HEK293 (cell line): Measurements from ENCODE around the gene ANKRD11.

Experiments
- KLF10 ChIP-seq: fragments of 450-650 bp; IDR thresholded peaks from 2 replicates; pipeline ENCODE4 v1.5.1; 2018; ENCODE audit warnings: missing biosample characterization, mild to moderate bottlenecking, missing genetic modification characterization
- KLF8 ChIP-seq: fragments of 450-650 bp; formaldehyde crosslinking; IDR thresholded peaks from 2 replicates; pipeline ENCODE4 v1.5.1; 2016; ENCODE audit warnings: missing biosample characterization, missing genetic modification characterization
- MEIS1 ChIP-seq: sonication (generic); formaldehyde crosslinking; IDR thresholded peaks from 2 replicates; pipeline ENCODE4 v1.8.1; 2022; ENCODE audit warnings: missing genetic modification reagents, mild to moderate bottlenecking, borderline replicate concordance
- MYNN ChIP-seq: fragments of 450-650 bp; formaldehyde crosslinking; IDR thresholded peaks from 2 replicates; pipeline ENCODE4 v1.5.1; 2016; ENCODE audit warnings: missing biosample characterization, missing genetic modification characterization, borderline replicate concordance
- SCRT1 ChIP-seq: fragments of 450-650 bp; formaldehyde crosslinking; IDR thresholded peaks from 2 replicates; pipeline ENCODE4 v1.5.1; 2016; ENCODE audit warnings: missing biosample characterization, missing genetic modification characterization, borderline replicate concordance
- YY1 ChIP-seq: fragments of 450-650 bp; formaldehyde crosslinking; IDR thresholded peaks from 2 replicates; pipeline ENCODE4 v1.5.1; 2018; ENCODE audit warnings: missing biosample characterization, missing genetic modification characterization
- ZBTB20 ChIP-seq: fragments of 450-650 bp; formaldehyde crosslinking; IDR thresholded peaks from 2 replicates; pipeline ENCODE4 v1.5.1; 2016; ENCODE audit warnings: missing biosample characterization, missing genetic modification characterization
- ZBTB48 ChIP-seq: fragments of 450-650 bp; formaldehyde crosslinking; IDR thresholded peaks from 2 replicates; pipeline ENCODE4 v1.5.1; 2016; ENCODE audit warnings: missing biosample characterization, missing genetic modification characterization
- ZEB2 ChIP-seq: fragments of 450-650 bp; formaldehyde crosslinking; IDR thresholded peaks from 2 replicates; pipeline ENCODE4 v1.5.1; 2016; ENCODE audit warnings: missing biosample characterization, missing genetic modification characterization
- ZFHX2 ChIP-seq: fragments of 450-650 bp; formaldehyde crosslinking; conservative IDR thresholded peaks from 2 replicates; pipeline ENCODE4 v1.5.1; 2016; ENCODE audit warnings: missing biosample characterization, missing genetic modification characterization
- ZIC2 ChIP-seq: fragments of 450-650 bp; formaldehyde crosslinking; IDR thresholded peaks from 2 replicates; pipeline ENCODE4 v1.5.1; 2016; ENCODE audit warnings: missing biosample characterization, missing genetic modification characterization
- ZNF10 ChIP-seq: fragments of 450-650 bp; formaldehyde crosslinking; IDR thresholded peaks from 2 replicates; pipeline ENCODE4 v1.5.1; 2017; ENCODE audit warnings: missing biosample characterization, missing genetic modification characterization
- ZNF140 ChIP-seq: fragments of 450-650 bp; formaldehyde crosslinking; IDR thresholded peaks from 2 replicates; pipeline ENCODE4 v1.5.1; 2016; ENCODE audit warnings: missing biosample characterization, missing genetic modification characterization
- ZNF146 ChIP-seq: fragments of 450-650 bp; formaldehyde crosslinking; IDR thresholded peaks from 2 replicates; pipeline ENCODE4 v1.5.1; 2016; ENCODE audit warnings: missing biosample characterization, missing genetic modification characterization
- ZNF19 ChIP-seq: fragments of 450-650 bp; formaldehyde crosslinking; IDR thresholded peaks from 2 replicates; pipeline ENCODE4; 2016; ENCODE audit warnings: missing biosample characterization, missing genetic modification characterization, low read depth
- ZNF221 ChIP-seq: fragments of 450-650 bp; formaldehyde crosslinking; IDR thresholded peaks from 2 replicates; pipeline ENCODE4 v1.5.1; 2017; ENCODE audit warnings: missing biosample characterization, missing genetic modification characterization, borderline replicate concordance
- ZNF24 ChIP-seq: fragments of 450-650 bp; formaldehyde crosslinking; IDR thresholded peaks from 2 replicates; pipeline ENCODE4 v1.5.1; 2016; ENCODE audit warnings: missing biosample characterization, missing genetic modification characterization
- ZNF274 ChIP-seq, 2 experiments: fragments of 200-500 bp in 1 of 2; fragments of 450-650 bp in 1 of 2; sonication (Bioruptor generic) in 1 of 2; formaldehyde crosslinking in 1 of 2; IDR thresholded peaks; 2 replicates each; pipeline versions ENCODE4 v1.5.1 to v1.6.1; 2014 to 2016; ENCODE audit warnings: borderline replicate concordance in 1 of 2, inconsistent platforms in 1 of 2, low read length in 1 of 2, missing biosample characterization in 1 of 2, missing genetic modification characterization in 1 of 2
- ZNF350 ChIP-seq: fragments of 450-650 bp; formaldehyde crosslinking; IDR thresholded peaks from 2 replicates; pipeline ENCODE4 v1.5.0; 2017; ENCODE audit warnings: missing biosample characterization, mild to moderate bottlenecking, missing genetic modification characterization
- ZNF366 ChIP-seq: fragments of 450-650 bp; formaldehyde crosslinking; conservative IDR thresholded peaks from 2 replicates; pipeline ENCODE4 v1.5.1; 2016; ENCODE audit warnings: missing biosample characterization, missing genetic modification characterization
- ZNF555 ChIP-seq: fragments of 450-650 bp; formaldehyde crosslinking; conservative IDR thresholded peaks from 2 replicates; pipeline ENCODE4 v1.5.1; 2017; ENCODE audit warnings: missing biosample characterization, mild to moderate bottlenecking, missing genetic modification characterization, inconsistent platforms
- ZNF571 ChIP-seq: fragments of 450-650 bp; formaldehyde crosslinking; IDR thresholded peaks from 2 replicates; pipeline ENCODE4 v1.5.0; 2017; ENCODE audit warnings: missing biosample characterization, missing genetic modification characterization
- ZNF621 ChIP-seq: fragments of 450-650 bp; formaldehyde crosslinking; IDR thresholded peaks from 2 replicates; pipeline ENCODE4 v1.5.1; 2017; ENCODE audit warnings: missing biosample characterization, missing genetic modification characterization
- ZNF624 ChIP-seq: fragments of 450-650 bp; formaldehyde crosslinking; IDR thresholded peaks from 2 replicates; pipeline ENCODE4 v1.5.1; 2017; ENCODE audit warnings: missing biosample characterization, missing genetic modification characterization
- ZNF629 ChIP-seq: fragments of 450-650 bp; formaldehyde crosslinking; IDR thresholded peaks from 2 replicates; pipeline ENCODE4 v1.5.1; 2017; ENCODE audit warnings: missing biosample characterization, missing genetic modification characterization
- ZNF677 ChIP-seq: fragments of 450-650 bp; IDR thresholded peaks from 2 replicates; pipeline ENCODE4 v1.5.0; 2018; ENCODE audit warnings: missing biosample characterization, mild to moderate bottlenecking, missing genetic modification characterization, moderate library complexity
- ZNF701 ChIP-seq: fragments of 450-650 bp; formaldehyde crosslinking; IDR thresholded peaks from 2 replicates; pipeline ENCODE4 v1.5.1; 2016; ENCODE audit warnings: missing biosample characterization, missing genetic modification characterization
- ZNF747 ChIP-seq: fragments of 450-650 bp; formaldehyde crosslinking; IDR thresholded peaks from 2 replicates; pipeline ENCODE4 v1.5.1; 2016; ENCODE audit warnings: missing biosample characterization, missing genetic modification characterization
- ZNF843 ChIP-seq: fragments of 450-650 bp; formaldehyde crosslinking; IDR thresholded peaks from 2 replicates; pipeline ENCODE4 v1.5.1; 2016; ENCODE audit warnings: missing biosample characterization, missing genetic modification characterization
- TF ChIP-seq, protein P1 (sequence below): fragments of 450-650 bp; formaldehyde crosslinking; IDR thresholded peaks from 2 replicates; pipeline ENCODE4 v1.5.1; 2016; ENCODE audit warnings: missing biosample characterization, missing genetic modification characterization
- TF ChIP-seq, protein P2 (sequence below): sonication (generic); formaldehyde crosslinking; IDR thresholded peaks from 2 replicates; pipeline ENCODE4 v1.8.1; 2022; ENCODE audit warnings: mild to moderate bottlenecking, moderate library complexity, missing genetic modification reagents
- TF ChIP-seq, protein P3 (sequence below): fragments of 450-650 bp; formaldehyde crosslinking; IDR thresholded peaks from 2 replicates; pipeline ENCODE4 v1.5.1; 2017; ENCODE audit warnings: missing biosample characterization, missing genetic modification characterization
- TF ChIP-seq, protein P4 (sequence below): fragments of 450-650 bp; formaldehyde crosslinking; IDR thresholded peaks from 2 replicates; pipeline ENCODE4 v1.5.1; 2016; ENCODE audit warnings: missing biosample characterization, missing genetic modification characterization

The ANKRD11 gene

DNA sequence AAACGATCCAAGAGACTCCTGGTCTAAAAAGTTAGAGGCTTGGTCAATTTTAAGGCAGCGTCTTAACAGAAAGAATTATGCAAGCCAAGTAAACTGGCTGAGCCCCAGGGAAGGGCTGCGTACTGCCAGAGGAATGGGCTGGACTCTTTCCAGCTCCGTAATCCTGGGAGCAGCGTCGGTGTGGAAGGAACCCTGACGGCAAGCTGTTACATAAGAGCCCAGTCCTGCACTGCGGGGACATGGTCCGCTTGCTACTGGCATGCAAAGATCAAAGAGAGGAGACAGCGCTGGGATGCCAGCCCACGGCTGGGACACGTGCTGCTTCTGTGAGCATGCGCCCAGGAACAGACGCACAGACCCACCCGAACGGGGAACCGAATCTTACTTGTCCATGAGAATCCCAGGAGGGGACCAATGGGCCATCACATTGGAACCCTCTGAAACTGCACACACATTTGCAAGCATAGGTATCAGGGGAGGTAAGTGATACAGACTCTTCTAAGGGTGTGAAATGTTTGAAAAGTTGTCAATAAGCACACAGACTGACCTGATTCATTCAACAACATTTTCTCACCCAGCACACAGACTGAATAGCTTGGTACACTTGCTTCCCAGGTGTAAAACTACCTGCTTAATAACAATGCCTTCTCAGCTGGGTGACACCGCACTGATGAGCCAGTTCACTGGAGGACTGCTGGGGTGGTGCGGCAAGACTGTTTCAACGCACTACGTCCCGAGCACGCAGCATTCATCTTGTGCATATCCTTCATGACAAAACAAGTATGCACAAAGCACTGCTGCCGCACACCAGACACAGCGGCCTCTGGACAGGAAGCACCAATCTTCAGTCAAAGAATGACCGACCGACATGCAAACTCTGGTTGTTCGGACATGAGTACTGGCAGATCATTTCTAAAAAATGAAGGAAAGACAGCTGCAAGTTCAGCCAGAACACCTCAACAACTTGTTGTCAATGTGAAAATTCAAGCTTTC is 94.9 kb downstream of the ANKRD11 start (continued):
- TF ChIP-seq ZNF10 (tag by site-specific recombination) = 0 out of 2 replicates have a peak, but pooled peaks have one; percentile 26
- TF ChIP-seq ZNF747 (tag by site-specific recombination) = no peak
- no peak for TF ChIP-seq KLF10 (tag by site-specific recombination)
- TF ChIP-seq, protein P1, sequence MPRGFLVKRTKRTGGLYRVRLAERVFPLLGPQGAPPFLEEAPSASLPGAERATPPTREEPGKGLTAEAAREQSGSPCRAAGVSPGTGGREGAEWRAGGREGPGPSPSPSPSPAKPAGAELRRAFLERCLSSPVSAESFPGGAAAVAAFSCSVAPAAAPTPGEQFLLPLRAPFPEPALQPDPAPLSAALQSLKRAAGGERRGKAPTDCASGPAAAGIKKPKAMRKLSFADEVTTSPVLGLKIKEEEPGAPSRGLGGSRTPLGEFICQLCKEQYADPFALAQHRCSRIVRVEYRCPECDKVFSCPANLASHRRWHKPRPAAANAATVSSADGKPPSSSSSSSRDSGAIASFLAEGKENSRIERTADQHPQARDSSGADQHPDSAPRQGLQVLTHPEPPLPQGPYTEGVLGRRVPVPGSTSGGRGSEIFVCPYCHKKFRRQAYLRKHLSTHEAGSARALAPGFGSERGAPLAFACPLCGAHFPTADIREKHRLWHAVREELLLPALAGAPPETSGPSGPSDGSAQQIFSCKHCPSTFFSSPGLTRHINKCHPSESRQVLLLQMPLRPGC = peak; percentile 61; the same call in 1 of the 2 replicates
- TF ChIP-seq KLF8 (tag by site-specific recombination) = no peak
- no peak for TF ChIP-seq ZNF146
- TF ChIP-seq ZNF621 (tag by site-specific recombination) = no peak
- no peak for TF ChIP-seq ZNF221
- no peak for TF ChIP-seq ZNF571 (tag by site-specific recombination)
- TF ChIP-seq MEIS1 = no peak
- TF ChIP-seq ZFHX2 (tag by site-specific recombination) = peak; percentile 64
- no peak for TF ChIP-seq ZNF140
- TF ChIP-seq, protein P2, sequence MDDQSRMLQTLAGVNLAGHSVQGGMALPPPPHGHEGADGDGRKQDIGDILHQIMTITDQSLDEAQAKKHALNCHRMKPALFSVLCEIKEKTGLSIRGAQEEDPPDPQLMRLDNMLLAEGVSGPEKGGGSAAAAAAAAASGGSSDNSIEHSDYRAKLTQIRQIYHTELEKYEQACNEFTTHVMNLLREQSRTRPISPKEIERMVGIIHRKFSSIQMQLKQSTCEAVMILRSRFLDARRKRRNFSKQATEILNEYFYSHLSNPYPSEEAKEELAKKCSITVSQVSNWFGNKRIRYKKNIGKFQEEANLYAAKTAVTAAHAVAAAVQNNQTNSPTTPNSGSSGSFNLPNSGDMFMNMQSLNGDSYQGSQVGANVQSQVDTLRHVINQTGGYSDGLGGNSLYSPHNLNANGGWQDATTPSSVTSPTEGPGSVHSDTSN (CRISPR knock-in tag) = no peak
- TF ChIP-seq, protein P3, sequence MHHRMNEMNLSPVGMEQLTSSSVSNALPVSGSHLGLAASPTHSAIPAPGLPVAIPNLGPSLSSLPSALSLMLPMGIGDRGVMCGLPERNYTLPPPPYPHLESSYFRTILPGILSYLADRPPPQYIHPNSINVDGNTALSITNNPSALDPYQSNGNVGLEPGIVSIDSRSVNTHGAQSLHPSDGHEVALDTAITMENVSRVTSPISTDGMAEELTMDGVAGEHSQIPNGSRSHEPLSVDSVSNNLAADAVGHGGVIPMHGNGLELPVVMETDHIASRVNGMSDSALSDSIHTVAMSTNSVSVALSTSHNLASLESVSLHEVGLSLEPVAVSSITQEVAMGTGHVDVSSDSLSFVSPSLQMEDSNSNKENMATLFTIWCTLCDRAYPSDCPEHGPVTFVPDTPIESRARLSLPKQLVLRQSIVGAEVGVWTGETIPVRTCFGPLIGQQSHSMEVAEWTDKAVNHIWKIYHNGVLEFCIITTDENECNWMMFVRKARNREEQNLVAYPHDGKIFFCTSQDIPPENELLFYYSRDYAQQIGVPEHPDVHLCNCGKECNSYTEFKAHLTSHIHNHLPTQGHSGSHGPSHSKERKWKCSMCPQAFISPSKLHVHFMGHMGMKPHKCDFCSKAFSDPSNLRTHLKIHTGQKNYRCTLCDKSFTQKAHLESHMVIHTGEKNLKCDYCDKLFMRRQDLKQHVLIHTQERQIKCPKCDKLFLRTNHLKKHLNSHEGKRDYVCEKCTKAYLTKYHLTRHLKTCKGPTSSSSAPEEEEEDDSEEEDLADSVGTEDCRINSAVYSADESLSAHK (tag by site-specific recombination) = no peak
- TF ChIP-seq ZNF624 (tag by site-specific recombination) = no peak
- peak; percentile 86 for TF ChIP-seq ZEB2
- peak; percentile 34; the same call in 1 of the 2 replicates for TF ChIP-seq ZNF366 (tag by site-specific recombination)
- no peak for TF ChIP-seq ZNF19
- TF ChIP-seq ZNF555 (tag by site-specific recombination) = no peak
- TF ChIP-seq ZNF274 (IDR thresholded peaks at IDR 0.05; ENCODE audit: low read length) = no peak
- no peak for TF ChIP-seq ZNF274 (tag by site-specific recombination; IDR thresholded peaks at IDR 0.05; ENCODE audit: borderline replicate concordance)
- TF ChIP-seq, protein P4, sequence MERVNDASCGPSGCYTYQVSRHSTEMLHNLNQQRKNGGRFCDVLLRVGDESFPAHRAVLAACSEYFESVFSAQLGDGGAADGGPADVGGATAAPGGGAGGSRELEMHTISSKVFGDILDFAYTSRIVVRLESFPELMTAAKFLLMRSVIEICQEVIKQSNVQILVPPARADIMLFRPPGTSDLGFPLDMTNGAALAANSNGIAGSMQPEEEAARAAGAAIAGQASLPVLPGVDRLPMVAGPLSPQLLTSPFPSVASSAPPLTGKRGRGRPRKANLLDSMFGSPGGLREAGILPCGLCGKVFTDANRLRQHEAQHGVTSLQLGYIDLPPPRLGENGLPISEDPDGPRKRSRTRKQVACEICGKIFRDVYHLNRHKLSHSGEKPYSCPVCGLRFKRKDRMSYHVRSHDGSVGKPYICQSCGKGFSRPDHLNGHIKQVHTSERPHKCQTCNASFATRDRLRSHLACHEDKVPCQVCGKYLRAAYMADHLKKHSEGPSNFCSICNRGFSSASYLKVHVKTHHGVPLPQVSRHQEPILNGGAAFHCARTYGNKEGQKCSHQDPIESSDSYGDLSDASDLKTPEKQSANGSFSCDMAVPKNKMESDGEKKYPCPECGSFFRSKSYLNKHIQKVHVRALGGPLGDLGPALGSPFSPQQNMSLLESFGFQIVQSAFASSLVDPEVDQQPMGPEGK (tag by site-specific recombination) = peak; percentile 78
- 0 out of 2 replicates have a peak, but pooled peaks have one; percentile 28 for TF ChIP-seq ZNF24 (tag by site-specific recombination)
- peak; percentile 73 for TF ChIP-seq ZBTB20 (tag by site-specific recombination)
- TF ChIP-seq ZIC2 (tag by site-specific recombination) = peak; percentile 85
- no peak for TF ChIP-seq ZNF701 (tag by site-specific recombination)
- no peak for TF ChIP-seq ZNF677
- TF ChIP-seq MYNN (tag by site-specific recombination) = peak; percentile 62; the same call in 1 of the 2 replicates
- TF ChIP-seq SCRT1 = no peak
- no peak for TF ChIP-seq YY1
- TF ChIP-seq ZNF629 (tag by site-specific recombination) = peak; percentile 87
- TF ChIP-seq ZNF350 = no peak
- peak; percentile 78 for TF ChIP-seq ZBTB48 (tag by site-specific recombination)
- TF ChIP-seq ZNF843 (tag by site-specific recombination) = peak; percentile 36; the same call in 1 of the 2 replicates
